ENCODE results near the gene STON2. TPM values are rescaled to one million over a fixed set of nuclear protein-coding genes. Genes with fewer than 3 reads are reported as not detected.

The STON2 gene
- total and polyA plus RNA-seq, 2 of the 8 experiments (the other 6 are each of a cell fraction or from before 2014, with no cell fraction given) = 8.9 to 50.0 TPM

- TF ChIP-seq EGR1 (IDR thresholded peaks at IDR 0.05; ENCODE audit: borderline replicate concordance, low read depth, low read length) (no peak), GABPA (IDR thresholded peaks at IDR 0.05; ENCODE audit: borderline replicate concordance, insufficient read depth, low read length) (no peak)
These were observed 55.5 kb downstream of the STON2 start (continued) for GRCh38 chr14:81344481-81345160.

All from H1 (cell line).